Liver (tissue), 9 donors: ENCODE results near the gene SOBP. TPM values are rescaled to one million over a fixed set of nuclear protein-coding genes. Genes with fewer than 3 reads are reported as not detected.

Source experiments
- DNase-seq: peaks from one replicate; pipeline ENCODE4 v3.0.0-alpha.2; 2017; ENCODE audit warnings: low spot score
- H3K27ac ChIP-seq, 2 donors: one replicate each; pipeline ENCODE4 v1.7.0; 2013; ENCODE audit warnings: inconsistent platforms in 2 of 2, low read length in 2 of 2, control low read depth in 1 of 2, low read depth in 1 of 2, mild to moderate bottlenecking in 1 of 2
- H3K27me3 ChIP-seq, 4 donors: one replicate each; pipeline versions ENCODE4 v1.6.1 to v1.7.0; 2013; ENCODE audit warnings: low read length in 3 of 4, inconsistent platforms in 1 of 4, mild to moderate bottlenecking in 1 of 4, moderate library complexity in 1 of 4; ENCODE audit not compliant: control insufficient read depth in 4 of 4, insufficient read depth in 4 of 4
- H3K36me3 ChIP-seq, 4 donors: one replicate each; pipeline versions ENCODE4 v1.6.1 to v1.7.0; 2013; ENCODE audit warnings: low read length in 3 of 4, mild to moderate bottlenecking in 3 of 4, low read depth in 1 of 4, moderate library complexity in 1 of 4; ENCODE audit not compliant: control insufficient read depth in 4 of 4, insufficient read depth in 3 of 4
- H3K4me1 ChIP-seq, 4 donors: one replicate each; pipeline versions ENCODE4 v1.6.1 to v1.7.0; 2013; ENCODE audit warnings: low read length in 3 of 4, mild to moderate bottlenecking in 3 of 4, moderate library complexity in 1 of 4; ENCODE audit not compliant: control insufficient read depth in 4 of 4, insufficient read depth in 4 of 4
- H3K4me3 ChIP-seq, 3 donors: one replicate each; pipeline versions ENCODE4 v1.6.1 to v1.7.0; 2013; ENCODE audit warnings: low read length in 3 of 3, control low read depth in 1 of 3, low read depth in 1 of 3, mild to moderate bottlenecking in 1 of 3
- H3K9ac ChIP-seq, 2 donors: one replicate each; pipeline ENCODE4 v1.7.0; 2013; ENCODE audit warnings: low read length in 2 of 2, mild to moderate bottlenecking in 2 of 2, moderate library complexity in 2 of 2, control low read depth in 1 of 2, low read depth in 1 of 2
- H3K9me3 ChIP-seq, 4 donors: one replicate each; pipeline versions ENCODE4 v1.6.1 to v1.7.0; 2013; ENCODE audit warnings: low read length in 3 of 4; ENCODE audit not compliant: control insufficient read depth in 4 of 4
- EGR1 ChIP-seq, 2 donors: IDR thresholded peaks; 2 replicates each; pipeline ENCODE4 v1.6.1; 2016 to 2018; ENCODE audit warnings: antibody characterized with exemption in 2 of 2, low read depth in 2 of 2
- FOXA2 ChIP-seq: IDR thresholded peaks from 2 replicates; pipeline ENCODE4 v1.6.1; 2016; ENCODE audit warnings: antibody characterized with exemption
- GABPA ChIP-seq, 2 donors: IDR thresholded peaks in 1 of 2; conservative IDR thresholded peaks in 1 of 2; 2 replicates each; pipeline ENCODE4 v1.6.1; 2016; ENCODE audit warnings: antibody characterized with exemption in 2 of 2, mild to moderate bottlenecking in 1 of 2, moderate library complexity in 1 of 2
- HNF4G ChIP-seq: IDR thresholded peaks from 2 replicates; pipeline ENCODE4 v1.6.1; 2016; ENCODE audit warnings: antibody characterized with exemption
- JUND ChIP-seq, 2 donors: IDR thresholded peaks; 2 replicates each; pipeline ENCODE4 v1.6.1; 2016; ENCODE audit warnings: antibody characterized with exemption in 2 of 2
- MAX ChIP-seq: IDR thresholded peaks from 2 replicates; pipeline ENCODE4 v1.6.1; 2016; ENCODE audit warnings: antibody characterized with exemption
- NR2F2 ChIP-seq: IDR thresholded peaks from 2 replicates; pipeline ENCODE4 v1.6.1; 2016; ENCODE audit warnings: antibody characterized with exemption
- RAD21 ChIP-seq, 2 donors: IDR thresholded peaks; 2 replicates each; pipeline ENCODE4 v1.6.1; 2016; ENCODE audit warnings: antibody characterized with exemption in 2 of 2, mild to moderate bottlenecking in 2 of 2
- REST ChIP-seq: IDR thresholded peaks from 2 replicates; pipeline ENCODE4 v1.6.1; 2016; ENCODE audit warnings: antibody characterized with exemption, mild to moderate bottlenecking
- RXRA ChIP-seq, 2 donors: IDR thresholded peaks; 2 replicates each; pipeline ENCODE4 v1.6.1; 2017 to 2018; ENCODE audit warnings: antibody characterized with exemption in 2 of 2, mild to moderate bottlenecking in 1 of 2
- YY1 ChIP-seq: IDR thresholded peaks from 2 replicates; pipeline ENCODE4 v1.6.1; 2016; ENCODE audit warnings: antibody characterized with exemption, mild to moderate bottlenecking
- WGBS: extraction: QIAGEN DNeasy Blood & Tissue Kit; methylation state at CpG from one replicate; pipeline ENCODE4 v1.1.7; 2013; 5-methylcytosine and 5-hydroxymethylcytosine counted together
- polyA plus RNA-seq, 2 donors: library from polyadenylated mRNA; stranded (reverse) in 1 of 2; unstranded in 1 of 2; fragments of 200-250 nt in 1 of 2; fragments of >200 nt in 1 of 2; fragmentation: Nextera tagmentation in 1 of 2; extraction: Ambion mirVana in 1 of 2; gene quantifications; one replicate each; pipeline versions ENCODE4 v1.2.1 to v1.2.3, GENCODE V29; 2013 to 2015
- total RNA-seq, 2 donors: library from RNA; depleted of rRNA; stranded (reverse); fragments of >200 nt; gene quantifications; one replicate each; pipeline ENCODE4 v1.2.3, GENCODE V29; 2014
- TF ChIP-seq, protein P1 (sequence below): IDR thresholded peaks from 2 replicates; pipeline ENCODE4 v1.6.1; 2016; ENCODE audit warnings: antibody characterized with exemption
- donor health status: healthy.
- donor health status: healthy.
- donor health status: healthy.
- donor health status: healthy.
- donor health status: healthy.

Gene SOBP
- total and polyA plus RNA-seq, 4 donors: 0.99 to 5.4 (median 1.9) TPM

GRCh38 chr6:107670792-107671199, 180.9 kb downstream of the SOBP start:
- H3K4me3 ChIP-seq: no peak overlapping the region

GRCh38 chr6:107673076-107673494, 183.2 kb downstream of the SOBP start:
- no peak for DNase-seq
- TF ChIP-seq MAX: no peak
- TF ChIP-seq REST: no peak
- TF ChIP-seq HNF4G: no peak
- no peak for TF ChIP-seq NR2F2
- TF ChIP-seq EGR1 (IDR thresholded peaks at IDR 0.05; ENCODE audit: low read depth in 2 of 2): no peak
- TF ChIP-seq RXRA (IDR thresholded peaks at IDR 0.05): no peak
- no peak for TF ChIP-seq YY1
- TF ChIP-seq GABPA (IDR thresholded peaks at IDR 0.05 in 1 of 2, conservative IDR thresholded peaks at IDR 0.05 in 1 of 2): no peak
- TF ChIP-seq JUND (IDR thresholded peaks at IDR 0.05): no peak
- no peak for TF ChIP-seq FOXA2
- TF ChIP-seq, protein P1, sequence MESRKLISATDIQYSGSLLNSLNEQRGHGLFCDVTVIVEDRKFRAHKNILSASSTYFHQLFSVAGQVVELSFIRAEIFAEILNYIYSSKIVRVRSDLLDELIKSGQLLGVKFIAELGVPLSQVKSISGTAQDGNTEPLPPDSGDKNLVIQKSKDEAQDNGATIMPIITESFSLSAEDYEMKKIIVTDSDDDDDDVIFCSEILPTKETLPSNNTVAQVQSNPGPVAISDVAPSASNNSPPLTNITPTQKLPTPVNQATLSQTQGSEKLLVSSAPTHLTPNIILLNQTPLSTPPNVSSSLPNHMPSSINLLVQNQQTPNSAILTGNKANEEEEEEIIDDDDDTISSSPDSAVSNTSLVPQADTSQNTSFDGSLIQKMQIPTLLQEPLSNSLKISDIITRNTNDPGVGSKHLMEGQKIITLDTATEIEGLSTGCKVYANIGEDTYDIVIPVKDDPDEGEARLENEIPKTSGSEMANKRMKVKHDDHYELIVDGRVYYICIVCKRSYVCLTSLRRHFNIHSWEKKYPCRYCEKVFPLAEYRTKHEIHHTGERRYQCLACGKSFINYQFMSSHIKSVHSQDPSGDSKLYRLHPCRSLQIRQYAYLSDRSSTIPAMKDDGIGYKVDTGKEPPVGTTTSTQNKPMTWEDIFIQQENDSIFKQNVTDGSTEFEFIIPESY: no peak
- H3K4me1 ChIP-seq: peaks cover 0 to 5% (median 1%) of the 10 kb centered on the region in 4 donors
- no peak overlapping the region for H3K27ac ChIP-seq
- H3K4me3 ChIP-seq: no peak overlapping the region
- no peaks in the 10 kb centered on the region for H3K36me3 ChIP-seq
- 85% methylated on average over 13 of the region's 13 CpGs for WGBS
- H3K9ac ChIP-seq: no peak overlapping the region
- H3K27me3 ChIP-seq: no peaks in the 10 kb centered on the region
- no peaks in the 10 kb centered on the region for H3K9me3 ChIP-seq

More at GRCh38 chr6:107670792-107671199, 180.9 kb downstream of the SOBP start:
- TF ChIP-seq RAD21 (IDR thresholded peaks at IDR 0.05): peak; percentile 22 to 53
- TF ChIP-seq REST: no peak
- TF ChIP-seq RXRA (IDR thresholded peaks at IDR 0.05): peak in 1 of 2 donors; percentile 30
- Histone ChIP-seq H3K4me1 (peaks cover 0 to 5% (median 3%) of the 10 kb centered on the region in 4 donors), H3K9me3 (no peaks in the 10 kb centered on the region), H3K27me3 (no peaks in the 10 kb centered on the region), H3K27ac (no peak overlapping the region), H3K36me3 (no peaks in the 10 kb centered on the region), H3K9ac (no peak overlapping the region)
- WGBS: 29% methylated on average over 9 of the region's 9 CpGs
- DNase-seq: no peak
